Renal pelvis (tissue), 4 donors: ENCODE measurements around the gene ANKRD10. TPM values are rescaled to one million over a fixed set of nuclear protein-coding genes. Genes with fewer than 3 reads are reported as not detected.

ENCODE experiments used
- DNase-seq: peaks from one replicate; pipeline ENCODE4 v3.0.0-alpha.2; 2013
- polyA plus RNA-seq, 3 donors: library from polyadenylated mRNA; unstranded; fragments of 120-200 nt; gene quantifications; one replicate each; pipeline ENCODE4 v1.2.1, GENCODE V29; 2013; ENCODE audit not compliant: insufficient read length in 3 of 3

ANKRD10 gene
- polyA plus RNA-seq, 3 donors, result 206 to 389 (median 356) TPM

DNA sequence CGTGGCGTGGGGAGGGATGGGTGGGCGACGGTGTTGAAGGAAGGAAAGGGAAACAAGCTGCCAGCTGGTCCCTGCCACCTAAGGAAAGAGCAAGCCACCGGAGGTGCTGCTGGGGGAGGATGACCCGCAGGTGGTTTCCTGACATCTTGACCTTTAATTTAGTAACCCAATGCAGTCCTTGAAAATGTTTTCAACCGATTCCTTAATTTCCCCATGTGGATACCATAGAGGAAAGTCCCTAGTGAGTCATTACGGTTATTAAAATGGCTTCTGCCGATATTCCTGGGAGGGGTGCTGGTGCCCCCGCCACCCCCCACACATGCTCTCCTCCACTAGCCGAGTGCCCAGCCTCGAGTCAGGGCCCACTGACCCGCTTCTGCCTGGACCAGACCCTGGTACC lies 6.3 kb upstream of the ANKRD10 start:
- no peak for DNase-seq

DNA sequence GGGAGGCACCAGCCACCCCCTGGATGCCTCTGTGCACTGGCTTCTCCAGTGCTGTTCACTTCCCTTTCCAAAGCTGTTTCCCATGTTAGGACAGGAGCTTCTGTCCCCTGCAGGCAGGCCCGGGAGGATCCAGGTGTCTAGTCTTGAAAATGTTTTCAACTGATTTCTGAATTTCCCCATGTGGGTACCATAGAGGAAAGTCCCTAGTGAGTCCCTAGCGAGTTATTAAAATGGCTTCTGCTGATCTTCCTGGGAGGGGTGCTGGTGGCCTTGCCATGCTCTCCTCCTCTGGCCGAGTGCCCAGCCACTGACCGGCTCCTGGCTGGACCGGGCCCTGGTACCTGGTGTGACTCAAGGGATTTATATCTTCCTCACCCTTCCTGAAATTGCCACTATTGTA lies 5.2 kb upstream of the ANKRD10 start:
- DNase-seq, result no peak

DNA sequence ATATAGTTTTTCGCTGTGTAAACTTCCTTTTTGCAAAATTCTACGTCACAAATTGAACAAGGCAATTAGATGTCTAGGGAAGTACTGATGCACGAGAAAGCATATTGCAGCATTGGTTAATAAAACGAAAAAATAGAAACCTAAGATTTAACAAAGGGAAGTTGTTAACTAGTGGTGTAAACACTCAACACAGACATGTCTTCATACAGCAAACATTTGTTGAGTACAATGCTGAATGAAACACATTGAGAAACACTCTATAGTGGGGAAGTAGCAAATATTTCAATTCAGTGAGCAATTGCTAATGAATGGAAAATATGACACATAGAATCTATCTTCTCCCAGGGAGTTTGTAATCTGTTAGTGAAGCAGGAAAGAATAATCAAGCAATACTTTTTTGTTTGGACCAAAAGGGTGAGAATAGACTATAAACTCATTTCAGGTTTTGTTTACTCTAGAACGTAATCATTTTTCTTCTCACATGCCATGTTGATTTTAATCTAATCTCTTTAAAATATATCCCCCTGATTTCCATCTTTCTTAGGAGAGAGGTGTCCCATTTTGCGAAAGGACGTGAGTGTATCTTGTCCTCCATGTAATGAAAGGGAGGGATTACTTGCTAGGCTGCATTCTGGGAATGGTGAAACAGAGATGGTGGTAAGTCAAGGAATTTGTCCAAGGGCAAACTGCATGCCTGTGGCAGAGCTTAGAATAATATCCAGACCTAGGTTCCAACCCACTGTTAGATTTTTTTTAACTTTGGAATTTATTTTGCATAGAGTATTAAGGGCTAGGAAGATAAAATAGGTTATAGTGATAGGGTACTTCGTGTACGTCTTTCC lies 1.7 kb upstream of the ANKRD10 start:
- DNase-seq, result no peak

DNA sequence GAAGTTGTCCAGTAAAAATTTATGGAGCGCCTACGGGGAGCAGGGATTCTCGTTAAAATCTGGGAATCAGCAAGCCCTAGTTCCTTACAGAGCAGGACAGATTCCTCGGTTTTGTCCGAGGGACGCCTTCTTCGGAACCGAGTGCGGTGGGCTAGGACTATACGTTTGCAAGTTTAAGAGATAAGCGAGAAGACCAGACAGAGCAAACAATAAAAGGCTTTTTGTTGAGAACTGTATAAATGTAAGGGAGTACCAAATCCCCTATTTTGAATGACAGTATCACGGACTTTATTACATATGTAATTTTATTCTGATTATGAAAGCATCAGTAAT lies 971 bp upstream of the ANKRD10 start:
- no peak for DNase-seq

DNA sequence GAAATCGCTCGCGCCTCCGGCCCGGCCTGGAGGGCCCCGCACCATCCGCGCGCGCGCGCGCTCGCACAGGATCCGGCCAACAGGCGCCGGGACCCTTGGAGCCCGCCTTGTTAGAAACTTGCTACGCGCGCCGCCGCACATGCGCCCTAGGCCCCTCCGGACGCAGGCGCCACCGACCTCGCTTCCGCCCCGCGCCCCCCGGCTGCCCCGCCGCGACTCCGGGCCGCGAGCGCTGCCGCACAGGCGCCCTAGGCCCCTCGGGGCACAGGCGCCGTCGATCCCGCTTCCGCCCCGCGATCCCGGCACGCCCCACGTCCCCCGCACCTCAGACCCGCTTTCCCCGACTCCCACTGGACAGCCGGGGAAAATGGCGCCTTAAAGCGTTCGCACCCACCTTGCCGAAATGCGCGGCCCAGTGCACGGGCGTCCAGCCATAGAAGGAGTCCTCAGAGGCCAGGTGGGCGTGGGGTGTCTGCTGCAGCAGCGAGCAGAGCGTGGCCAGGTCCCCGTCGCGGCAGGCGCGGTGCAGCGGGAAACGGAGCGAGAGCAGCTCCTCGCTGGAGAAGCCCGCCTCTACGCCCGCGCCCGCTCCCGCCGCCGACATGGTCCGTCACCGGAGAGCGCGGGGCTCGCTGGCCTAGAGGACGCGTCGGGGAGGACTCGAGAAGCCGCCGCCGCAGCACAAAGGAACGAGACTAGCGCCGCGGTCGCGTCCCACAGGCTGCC lies 375 bp downstream of the ANKRD10 start:
- DNase-seq, result peak; percentile 83

DNA sequence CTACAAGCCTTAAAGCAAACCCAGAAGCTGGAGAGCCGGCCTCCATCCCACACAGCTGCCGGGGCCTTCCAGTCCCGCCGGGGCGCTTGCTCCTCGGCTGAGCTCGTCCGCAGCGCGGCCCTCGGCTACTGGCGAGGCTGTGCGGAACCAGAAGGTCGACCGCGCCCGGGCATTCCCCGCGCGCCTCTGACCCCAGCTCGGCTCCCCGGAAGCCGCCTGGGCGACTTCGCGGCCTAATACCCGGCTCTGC lies 863 bp downstream of the ANKRD10 start:
- DNase-seq, result peak; percentile 27

DNA sequence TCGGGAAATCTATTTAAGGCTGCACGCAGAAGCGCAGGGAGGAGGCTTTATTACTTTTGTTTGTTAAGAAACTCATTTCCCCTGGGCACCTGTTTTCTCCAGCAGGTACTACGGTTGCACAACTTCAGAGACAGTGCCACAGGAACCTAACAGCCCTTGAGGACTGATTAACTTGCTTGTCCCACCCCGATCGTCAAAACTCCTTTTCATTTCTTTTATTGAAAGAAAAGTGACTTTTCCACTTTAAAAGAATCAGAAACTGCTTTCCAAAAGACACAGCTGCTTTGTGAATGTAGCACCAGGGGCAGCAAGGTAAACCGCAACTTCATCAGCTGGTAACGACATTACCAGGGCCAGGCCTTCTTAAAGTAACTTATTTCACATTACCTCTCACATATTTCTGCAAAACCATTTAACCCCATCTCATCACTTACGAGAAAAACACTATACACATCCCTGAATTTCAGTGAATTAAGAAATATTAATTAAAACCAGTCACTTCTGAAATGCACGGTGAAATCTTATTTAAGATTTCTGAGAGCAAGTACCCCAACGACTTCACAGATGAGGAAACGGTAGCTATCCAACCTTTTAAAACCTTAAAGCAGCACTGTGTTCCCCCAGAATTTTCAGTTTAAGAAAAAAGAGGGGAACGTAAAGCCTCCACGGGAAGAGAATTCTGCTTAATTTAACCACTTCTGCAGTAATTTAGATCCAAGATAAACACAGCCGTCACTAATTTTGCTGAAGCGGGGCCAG lies 1.4 kb downstream of the ANKRD10 start:
- no peak for DNase-seq

DNA sequence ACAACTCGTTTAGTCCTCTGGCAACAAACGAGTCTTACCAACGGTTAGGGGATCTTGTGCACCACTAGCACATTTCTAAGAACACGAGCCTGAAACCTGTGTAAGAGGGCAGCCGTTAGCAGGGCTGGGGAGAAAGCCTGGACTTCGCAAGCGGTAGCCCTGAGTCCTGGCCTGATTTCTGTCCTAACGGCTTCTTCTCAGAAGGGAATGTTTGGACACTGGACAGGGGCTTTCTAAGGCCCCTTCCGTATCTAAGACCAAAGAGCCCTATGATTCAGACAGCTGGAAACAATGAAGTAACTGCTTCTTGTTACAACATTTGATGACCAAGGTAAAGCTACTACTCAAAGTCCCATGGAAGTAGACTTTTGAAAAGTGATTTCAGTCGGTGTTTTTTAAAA lies 2.2 kb downstream of the ANKRD10 start:
- no peak for DNase-seq

DNA sequence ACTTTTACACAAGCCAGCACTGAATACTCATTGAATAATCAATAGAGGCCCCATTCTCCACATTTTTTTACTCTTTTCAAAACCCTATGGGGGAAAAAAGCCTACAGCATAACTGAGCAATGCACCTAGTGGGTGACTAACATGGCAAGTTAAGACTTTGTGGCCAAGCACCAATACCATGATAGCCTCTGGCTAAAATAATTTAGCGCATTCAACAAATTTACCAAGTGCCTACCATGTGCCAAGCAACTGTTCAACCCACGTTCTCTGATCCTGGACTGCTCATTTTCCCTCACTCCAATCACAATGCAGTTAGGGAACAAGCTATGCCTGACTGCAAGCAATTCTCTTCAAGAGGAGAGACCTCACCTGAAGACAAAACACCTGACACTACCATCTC lies 3.0 kb downstream of the ANKRD10 start:
- DNase-seq, result no peak

DNA sequence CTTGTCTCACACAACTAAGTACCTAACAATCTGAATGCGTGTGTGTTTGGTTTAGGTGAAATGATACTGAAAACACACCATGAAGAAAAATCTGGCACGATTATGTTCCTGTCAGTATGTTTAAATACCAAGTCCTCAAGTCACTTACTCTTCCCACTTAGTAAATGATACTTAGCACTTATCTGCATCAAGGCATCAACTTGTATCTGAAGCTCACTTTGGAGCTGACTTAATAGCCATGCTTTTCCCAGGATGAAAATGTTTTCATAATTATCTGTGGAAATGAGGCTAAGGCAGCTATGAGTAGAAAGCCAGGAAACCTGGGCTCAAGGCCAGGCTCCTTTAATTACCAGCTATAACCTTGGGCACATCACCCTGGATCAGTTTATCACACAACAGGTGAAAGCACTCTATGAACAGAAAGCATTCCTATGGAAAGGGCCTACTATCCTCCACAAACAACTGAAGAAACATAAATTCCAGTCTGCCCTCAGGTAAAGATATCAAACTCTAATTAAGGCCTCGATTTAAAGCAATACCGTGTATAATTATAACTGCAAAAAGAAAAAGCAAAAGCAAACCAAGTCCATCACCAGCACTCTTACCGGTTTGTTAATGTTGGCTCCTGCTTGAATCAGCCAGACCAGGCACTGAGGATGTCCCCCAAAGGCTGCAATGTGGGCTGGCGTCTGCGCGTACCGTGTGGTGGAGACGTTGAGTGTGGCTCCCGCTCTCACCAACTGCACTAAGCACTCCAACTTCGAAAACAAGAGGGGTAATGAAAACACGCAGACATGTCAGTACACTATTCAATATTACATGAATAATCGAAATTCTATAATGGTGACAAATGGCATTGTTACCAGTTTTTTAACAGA lies 4.6 kb downstream of the ANKRD10 start:
- DNase-seq, result no peak

DNA sequence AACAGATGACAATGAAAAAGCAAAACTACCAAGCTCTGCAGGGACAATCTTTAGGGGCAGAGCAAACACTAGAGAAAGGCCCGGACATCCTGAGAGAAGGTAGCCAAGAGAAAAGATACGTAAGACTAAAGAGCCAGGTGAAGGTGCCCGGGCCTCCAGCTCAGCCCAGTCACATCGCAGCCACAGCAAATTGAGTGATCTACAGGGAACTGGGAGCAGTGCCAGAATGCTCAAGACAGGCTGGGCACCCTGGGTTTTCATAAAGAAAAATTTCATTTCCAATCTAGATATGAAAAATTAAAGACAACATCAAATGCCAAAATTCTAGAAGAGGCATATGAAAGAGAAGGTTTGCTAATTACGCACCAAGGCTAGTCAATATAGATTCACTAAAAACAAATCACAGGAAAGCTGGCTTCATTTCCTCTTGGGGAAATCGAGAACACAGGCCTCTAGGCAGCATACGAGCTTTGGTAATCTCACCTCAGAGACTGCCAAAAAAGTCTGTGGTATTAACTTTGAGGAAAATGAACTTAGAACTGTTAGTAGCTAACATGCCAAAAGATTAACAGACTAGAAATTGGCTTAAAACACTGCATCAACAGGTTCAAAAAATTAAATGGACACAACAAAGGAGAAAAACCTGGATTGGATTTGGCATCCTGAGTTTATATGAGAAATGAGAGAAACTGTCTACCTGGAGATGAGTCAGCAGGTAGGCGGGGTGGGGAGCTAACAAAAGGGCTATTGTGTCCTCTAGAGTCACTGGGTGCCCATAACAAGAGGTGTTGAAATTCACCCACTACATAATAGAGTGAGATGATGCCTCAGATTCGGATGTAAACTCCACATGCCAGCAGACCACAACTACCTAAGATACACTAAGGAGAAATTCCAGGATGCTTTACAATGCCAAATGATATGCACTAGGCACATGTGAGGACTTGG lies 6.6 kb downstream of the ANKRD10 start:
- no peak for DNase-seq

DNA sequence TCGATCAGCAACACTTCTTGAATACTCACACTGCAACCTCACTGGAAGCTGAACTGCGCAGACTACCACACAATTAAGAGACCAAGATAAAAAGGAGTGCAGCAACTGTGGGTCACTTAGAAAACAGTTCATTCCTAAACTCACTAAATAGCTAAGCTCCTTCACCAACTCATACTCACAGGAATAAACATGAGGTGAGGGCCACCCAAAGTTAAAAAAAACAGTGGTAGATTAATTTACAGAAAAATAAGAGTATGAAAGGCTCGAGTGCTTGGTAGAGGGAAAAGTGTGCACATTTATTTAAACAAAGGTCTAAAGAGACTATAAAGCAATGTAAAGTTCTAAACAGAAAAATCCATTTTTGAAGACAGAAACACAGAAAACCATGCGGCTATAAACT lies 7.6 kb downstream of the ANKRD10 start:
- no peak for DNase-seq

DNA sequence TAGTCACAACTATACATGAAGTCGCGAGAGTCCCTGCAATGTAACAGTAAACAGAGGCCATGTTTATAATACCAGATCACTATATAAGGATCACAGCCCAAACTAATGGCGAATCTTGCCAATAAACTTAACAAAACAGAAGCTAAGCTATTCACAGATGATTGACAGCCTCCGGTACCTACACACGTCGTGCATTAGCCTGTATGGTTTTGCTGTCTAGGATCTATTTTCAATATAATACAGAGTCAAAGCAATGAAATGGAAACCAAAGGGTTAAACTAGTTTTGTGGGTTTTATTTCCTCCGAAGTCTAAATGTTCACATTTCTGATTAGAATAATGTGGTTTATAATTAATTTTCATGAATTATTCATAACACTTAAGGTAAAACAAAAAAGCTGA lies 10.1 kb downstream of the ANKRD10 start:
- no peak for DNase-seq

DNA sequence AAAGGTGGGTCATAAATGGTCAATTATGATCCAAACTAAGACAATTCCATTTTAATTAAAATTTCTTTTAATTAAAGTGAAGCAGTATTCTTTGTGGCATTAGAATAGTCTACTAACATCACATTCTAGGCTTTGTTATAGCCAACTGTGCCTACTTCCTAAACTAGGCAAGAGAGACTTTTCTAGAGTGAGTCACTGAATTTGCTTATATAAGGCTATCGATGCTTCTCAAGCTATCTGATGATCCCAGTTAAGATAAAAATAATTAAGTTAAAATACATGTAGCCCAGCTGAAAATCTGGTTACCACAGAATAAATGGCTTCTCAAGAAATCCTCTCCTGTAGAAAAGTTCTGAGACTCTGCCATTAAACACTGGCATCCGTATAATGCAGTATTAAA lies 12.5 kb downstream of the ANKRD10 start:
- DNase-seq, result no peak

DNA sequence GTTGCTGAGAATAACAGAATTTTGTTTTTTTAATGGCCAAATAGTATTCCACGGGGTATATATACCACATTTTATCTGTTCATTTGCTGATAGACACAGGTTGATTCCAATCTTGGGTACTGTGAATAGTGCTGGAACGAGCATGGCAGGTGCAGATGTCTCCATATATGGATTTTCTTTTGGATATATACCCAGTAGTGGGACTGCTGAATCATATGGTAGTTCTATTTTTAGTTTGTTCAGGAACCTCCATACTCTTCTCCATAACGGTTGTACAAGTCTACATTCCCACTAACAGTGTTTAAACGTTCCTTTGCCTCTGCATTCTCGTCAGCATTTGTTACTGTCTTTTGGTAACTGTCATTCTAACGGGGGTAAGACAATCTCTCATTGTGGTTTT lies 17.3 kb downstream of the ANKRD10 start:
- no peak for DNase-seq

DNA sequence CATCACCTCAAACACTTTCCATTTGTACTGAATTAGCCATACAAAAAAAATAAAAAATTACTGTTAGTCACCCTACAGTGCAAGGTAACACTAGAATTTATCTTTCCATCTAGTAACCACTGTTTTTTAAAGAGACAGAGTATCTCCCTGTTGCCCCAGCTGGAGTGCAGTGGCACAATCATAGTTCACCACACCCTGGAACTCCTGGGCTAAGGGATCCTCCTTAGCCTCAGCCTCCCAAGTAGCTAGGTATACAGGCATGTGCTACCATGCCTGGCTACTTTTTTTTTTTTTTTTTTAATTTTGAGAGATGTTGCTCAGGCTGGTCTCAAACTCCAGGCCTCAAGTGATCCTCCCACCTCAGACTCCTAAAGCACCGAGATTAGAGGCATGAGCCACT lies 17.9 kb downstream of the ANKRD10 start:
- no peak for DNase-seq

DNA sequence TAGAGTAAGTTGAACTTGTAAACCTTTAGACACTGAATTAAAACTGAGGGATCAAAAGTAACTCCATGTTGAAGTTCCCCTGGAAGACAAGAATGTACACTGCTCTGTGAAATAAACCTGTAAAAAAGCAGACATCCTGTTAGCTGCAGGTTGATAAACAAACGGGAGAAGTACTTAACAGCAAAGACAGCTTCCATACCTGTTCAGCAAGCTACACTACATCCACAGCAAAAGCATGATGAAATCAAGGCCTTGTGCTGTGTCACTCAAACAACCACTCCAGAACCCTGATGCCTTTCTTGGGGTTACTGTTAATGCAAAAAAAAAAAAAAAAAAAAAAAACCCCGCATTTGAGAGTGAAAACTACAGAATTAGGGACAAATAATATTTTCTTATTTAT lies 20.8 kb downstream of the ANKRD10 start:
- no peak for DNase-seq

DNA sequence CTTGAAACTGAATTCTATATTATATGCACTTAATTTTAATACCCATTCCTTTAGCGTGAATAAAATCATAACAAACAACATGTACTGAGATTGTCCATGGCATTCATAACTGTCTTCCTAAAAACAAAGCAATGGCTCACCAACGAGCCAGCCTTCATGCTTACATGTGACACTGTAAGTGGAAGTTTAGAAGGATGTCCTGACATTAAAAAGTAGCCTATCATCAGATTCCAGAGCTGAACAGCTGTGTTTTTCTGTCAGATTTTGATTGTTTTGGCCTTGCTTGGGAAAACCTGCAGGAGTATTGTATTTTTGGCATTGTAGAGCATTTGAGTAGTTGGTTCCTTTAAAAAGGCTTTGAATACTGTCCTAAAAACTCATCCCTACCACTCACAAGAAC lies 21.3 kb downstream of the ANKRD10 start:
- no peak for DNase-seq

DNA sequence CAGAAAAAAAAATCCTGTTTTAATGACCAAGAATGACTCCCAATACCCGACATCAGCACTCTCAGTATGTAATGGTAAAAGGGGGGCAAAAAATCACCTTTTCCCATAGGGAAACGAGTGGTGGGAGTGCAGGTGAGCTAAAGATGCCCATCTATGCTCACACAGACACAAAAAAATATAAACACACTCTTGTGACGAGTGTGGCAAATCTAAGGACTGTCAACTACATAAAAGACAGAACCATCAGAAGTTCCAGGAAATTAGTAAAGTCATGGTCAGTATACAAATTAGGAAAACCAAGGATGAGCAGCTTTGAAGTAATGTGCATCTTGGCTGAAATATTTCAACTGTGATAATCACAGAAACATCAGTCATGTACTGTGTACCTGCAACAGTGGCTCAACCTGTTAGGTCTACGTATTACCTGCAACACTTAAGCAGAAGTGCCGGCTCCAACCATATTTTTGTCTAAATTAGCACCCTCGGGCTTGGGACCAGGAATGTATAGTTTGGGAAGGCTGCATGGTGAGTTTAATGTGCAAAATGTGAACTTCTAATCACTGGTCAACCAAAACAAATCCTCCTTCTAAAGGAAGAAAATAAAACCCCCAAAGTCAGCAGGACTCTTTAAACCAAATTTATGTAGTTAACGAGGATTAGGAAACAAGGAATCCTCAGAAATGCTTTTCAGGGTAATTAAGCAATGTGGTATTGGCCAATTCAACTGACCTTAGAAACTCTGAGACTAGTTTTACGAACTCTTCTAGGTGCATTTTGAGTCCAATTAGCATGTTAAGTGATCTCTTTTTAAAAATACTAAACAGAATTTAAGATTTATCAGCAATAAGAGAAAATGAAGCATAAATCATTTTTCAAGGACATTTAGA lies 24.3 kb downstream of the ANKRD10 start:
- DNase-seq, result no peak

DNA sequence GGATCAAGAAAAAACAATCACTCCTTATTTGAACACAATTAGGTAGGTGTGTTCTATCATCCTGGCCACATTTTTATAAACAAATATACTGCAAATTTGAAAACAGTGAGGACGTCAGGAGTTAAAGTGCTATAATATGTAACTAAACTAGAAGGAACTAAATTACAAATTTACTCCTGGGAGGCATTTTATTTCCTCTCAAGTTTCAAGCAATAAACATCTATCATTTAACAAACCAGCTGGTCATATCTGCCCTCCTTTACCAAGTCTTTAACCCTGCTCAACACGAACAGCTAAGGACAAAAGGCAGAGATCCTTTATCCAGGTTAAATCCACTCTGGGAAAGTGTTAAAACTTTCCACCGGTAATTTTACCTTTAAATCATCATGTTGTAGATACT lies 26.5 kb downstream of the ANKRD10 start:
- DNase-seq, result no peak
